ENCODE results near the gene SLC4A2. TPM values are rescaled to one million over a fixed set of nuclear protein-coding genes. Genes with fewer than 3 reads are reported as not detected.

SLC4A2 gene
- total and polyA plus RNA-seq, 4 donors: 27.5 to 98.8 (median 72.6) TPM

DNA sequence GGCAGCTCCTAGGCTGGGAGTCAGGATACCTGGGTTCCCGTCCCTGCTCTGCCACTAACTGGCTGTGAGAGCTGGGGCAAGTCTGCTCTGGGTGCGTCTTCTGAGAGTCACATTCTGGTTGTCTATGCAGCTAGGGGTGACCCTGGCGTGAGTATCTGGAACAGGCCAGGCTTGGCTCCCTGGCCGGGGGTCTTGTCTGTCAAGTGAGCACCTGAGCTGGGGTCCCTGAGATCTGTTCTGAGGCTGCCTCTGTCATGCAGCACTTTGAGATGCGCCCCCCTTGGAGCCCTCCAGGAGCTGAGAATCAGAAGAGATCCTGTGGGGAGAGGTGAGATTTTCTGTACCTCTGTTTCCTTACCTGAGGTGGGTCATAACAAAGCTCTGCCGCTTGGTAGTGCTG is 34.4 kb downstream of the SLC4A2 start (continued):
- TF ChIP-seq, protein P1, sequence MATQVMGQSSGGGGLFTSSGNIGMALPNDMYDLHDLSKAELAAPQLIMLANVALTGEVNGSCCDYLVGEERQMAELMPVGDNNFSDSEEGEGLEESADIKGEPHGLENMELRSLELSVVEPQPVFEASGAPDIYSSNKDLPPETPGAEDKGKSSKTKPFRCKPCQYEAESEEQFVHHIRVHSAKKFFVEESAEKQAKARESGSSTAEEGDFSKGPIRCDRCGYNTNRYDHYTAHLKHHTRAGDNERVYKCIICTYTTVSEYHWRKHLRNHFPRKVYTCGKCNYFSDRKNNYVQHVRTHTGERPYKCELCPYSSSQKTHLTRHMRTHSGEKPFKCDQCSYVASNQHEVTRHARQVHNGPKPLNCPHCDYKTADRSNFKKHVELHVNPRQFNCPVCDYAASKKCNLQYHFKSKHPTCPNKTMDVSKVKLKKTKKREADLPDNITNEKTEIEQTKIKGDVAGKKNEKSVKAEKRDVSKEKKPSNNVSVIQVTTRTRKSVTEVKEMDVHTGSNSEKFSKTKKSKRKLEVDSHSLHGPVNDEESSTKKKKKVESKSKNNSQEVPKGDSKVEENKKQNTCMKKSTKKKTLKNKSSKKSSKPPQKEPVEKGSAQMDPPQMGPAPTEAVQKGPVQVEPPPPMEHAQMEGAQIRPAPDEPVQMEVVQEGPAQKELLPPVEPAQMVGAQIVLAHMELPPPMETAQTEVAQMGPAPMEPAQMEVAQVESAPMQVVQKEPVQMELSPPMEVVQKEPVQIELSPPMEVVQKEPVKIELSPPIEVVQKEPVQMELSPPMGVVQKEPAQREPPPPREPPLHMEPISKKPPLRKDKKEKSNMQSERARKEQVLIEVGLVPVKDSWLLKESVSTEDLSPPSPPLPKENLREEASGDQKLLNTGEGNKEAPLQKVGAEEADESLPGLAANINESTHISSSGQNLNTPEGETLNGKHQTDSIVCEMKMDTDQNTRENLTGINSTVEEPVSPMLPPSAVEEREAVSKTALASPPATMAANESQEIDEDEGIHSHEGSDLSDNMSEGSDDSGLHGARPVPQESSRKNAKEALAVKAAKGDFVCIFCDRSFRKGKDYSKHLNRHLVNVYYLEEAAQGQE (IDR thresholded peaks at IDR 0.05): no peak

- Histone ChIP-seq H3K36me3 (ENCODE audit: control insufficient read depth in 4 of 4, insufficient read depth in 3 of 4, low read depth in 1 of 4, low read length in 3 of 4) (peaks cover 0 to 2% (median 0%) of the 10 kb centered on the region in 4 donors), H3K9me3 (ENCODE audit: control insufficient read depth in 4 of 4, low read length in 3 of 4) (no peaks in the 10 kb centered on the region), H3K27me3 (ENCODE audit: control insufficient read depth in 4 of 4, insufficient read depth in 4 of 4, low read length in 3 of 4) (no peaks in the 10 kb centered on the region), H3K27ac (ENCODE audit: low read depth in 1 of 2, low read length in 2 of 2) (no peak overlapping the region), H3K9ac (ENCODE audit: low read depth in 1 of 2, low read length in 2 of 2) (no peak overlapping the region), H3K4me3 (ENCODE audit: low read depth in 1 of 3, low read length in 3 of 3) (no peak overlapping the region), H3K4me1 (ENCODE audit: control insufficient read depth in 4 of 4, insufficient read depth in 4 of 4, low read length in 3 of 4) (peaks cover 0 to 22% (median 11%) of the 10 kb centered on the region in 4 donors)
- 85% methylated on average over 5 of the region's 5 CpGs for WGBS
- TF ChIP-seq, protein P2, sequence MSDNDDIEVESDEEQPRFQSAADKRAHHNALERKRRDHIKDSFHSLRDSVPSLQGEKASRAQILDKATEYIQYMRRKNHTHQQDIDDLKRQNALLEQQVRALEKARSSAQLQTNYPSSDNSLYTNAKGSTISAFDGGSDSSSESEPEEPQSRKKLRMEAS (IDR thresholded peaks at IDR 0.05): no peak
- TF ChIP-seq HNF4A (conservative IDR thresholded peaks at IDR 0.05): no peak
- no peak for TF ChIP-seq FOXA1 (IDR thresholded peaks at IDR 0.05)
- TF ChIP-seq GABPA (IDR thresholded peaks at IDR 0.05 in 1 of 2, conservative IDR thresholded peaks at IDR 0.05 in 1 of 2): no peak
- no peak for TF ChIP-seq TAF1 (conservative IDR thresholded peaks at IDR 0.05)
- TF ChIP-seq JUND (IDR thresholded peaks at IDR 0.05): no peak
- TF ChIP-seq, protein P3, sequence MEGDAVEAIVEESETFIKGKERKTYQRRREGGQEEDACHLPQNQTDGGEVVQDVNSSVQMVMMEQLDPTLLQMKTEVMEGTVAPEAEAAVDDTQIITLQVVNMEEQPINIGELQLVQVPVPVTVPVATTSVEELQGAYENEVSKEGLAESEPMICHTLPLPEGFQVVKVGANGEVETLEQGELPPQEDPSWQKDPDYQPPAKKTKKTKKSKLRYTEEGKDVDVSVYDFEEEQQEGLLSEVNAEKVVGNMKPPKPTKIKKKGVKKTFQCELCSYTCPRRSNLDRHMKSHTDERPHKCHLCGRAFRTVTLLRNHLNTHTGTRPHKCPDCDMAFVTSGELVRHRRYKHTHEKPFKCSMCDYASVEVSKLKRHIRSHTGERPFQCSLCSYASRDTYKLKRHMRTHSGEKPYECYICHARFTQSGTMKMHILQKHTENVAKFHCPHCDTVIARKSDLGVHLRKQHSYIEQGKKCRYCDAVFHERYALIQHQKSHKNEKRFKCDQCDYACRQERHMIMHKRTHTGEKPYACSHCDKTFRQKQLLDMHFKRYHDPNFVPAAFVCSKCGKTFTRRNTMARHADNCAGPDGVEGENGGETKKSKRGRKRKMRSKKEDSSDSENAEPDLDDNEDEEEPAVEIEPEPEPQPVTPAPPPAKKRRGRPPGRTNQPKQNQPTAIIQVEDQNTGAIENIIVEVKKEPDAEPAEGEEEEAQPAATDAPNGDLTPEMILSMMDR (IDR thresholded peaks at IDR 0.05; ENCODE audit: low read depth, low read length, missing input control): no peak
- TF ChIP-seq RAD21 (IDR thresholded peaks at IDR 0.05): no peak
- no peak for TF ChIP-seq ZBTB33 (IDR thresholded peaks at IDR 0.05)
- no peak for TF ChIP-seq HNF4G (IDR thresholded peaks at IDR 0.05)
- TF ChIP-seq RXRA (IDR thresholded peaks at IDR 0.05): no peak
- TF ChIP-seq YY1 (IDR thresholded peaks at IDR 0.05): no peak
- no peak for TF ChIP-seq ATF3 (IDR thresholded peaks at IDR 0.05)
- TF ChIP-seq FOXA2 (IDR thresholded peaks at IDR 0.05): no peak
- TF ChIP-seq SP1 (IDR thresholded peaks at IDR 0.05): no peak
- TF ChIP-seq NR2F2 (IDR thresholded peaks at IDR 0.05): no peak
- TF ChIP-seq EGR1 (IDR thresholded peaks at IDR 0.05; ENCODE audit: low read depth in 2 of 2): no peak
- no peak for DNase-seq (ENCODE audit: low spot score)
Measured at GRCh38 chr7:151094675-151095074, 35.3 kb downstream of the SLC4A2 start.
